Measurements from ENCODE around the gene FHOD1. TPM values are rescaled to one million over a fixed set of nuclear protein-coding genes. Genes with fewer than 3 reads are reported as not detected.
A peak's percentile ranks its signal among the peaks of the same experiment; 100 is the strongest.

The FHOD1 gene
- total and polyA plus RNA-seq, 2 of the 13 experiments (the other 11 are each of a cell fraction or from before 2014, with no cell fraction given) = 20.0 to 20.8 TPM

- TF ChIP-seq USF2 (IDR thresholded peaks at IDR 0.05; ENCODE audit: low read depth, low read length) (no peak), USF2 (CRISPR knock-in tag; IDR thresholded peaks at IDR 0.05; ENCODE audit: borderline replicate concordance) (0 out of 2 replicates have a peak, but pooled peaks have one; percentile 47), ZNF343 (CRISPR knock-in tag; IDR thresholded peaks at IDR 0.05) (no peak), ELF4 (CRISPR knock-in tag; IDR thresholded peaks at IDR 0.05; ENCODE audit: borderline replicate concordance) (no peak), ZNF687 (CRISPR knock-in tag; IDR thresholded peaks at IDR 0.05) (peak; percentile 95), ZNF335 (CRISPR knock-in tag; IDR thresholded peaks at IDR 0.05) (peak; percentile 54; the same call in 1 of the 2 replicates), KLF6 (CRISPR knock-in tag; IDR thresholded peaks at IDR 0.05) (no peak), CBFB (CRISPR knock-in tag; IDR thresholded peaks at IDR 0.05) (no peak; the same call in 1 of the 2 replicates), ZBTB10 (CRISPR knock-in tag; IDR thresholded peaks at IDR 0.05; ENCODE audit: borderline replicate concordance) (peak; percentile 58), ZBTB40 (IDR thresholded peaks at IDR 0.05) (no peak), ZBTB40 (CRISPR knock-in tag; IDR thresholded peaks at IDR 0.05) (no peak)
Measured at GRCh38 chr16:67278773-67279295, 31.6 kb upstream of the FHOD1 start (continued).
